Right atrium auricular region (tissue), 2 donors: ENCODE measurements around the gene MAN2A2. TPM values are rescaled to one million over a fixed set of nuclear protein-coding genes. Genes with fewer than 3 reads are reported as not detected.
A peak's percentile ranks its signal among the peaks of the same experiment; 100 is the strongest.

Experiments used
- DNase-seq: peaks from one replicate; pipeline ENCODE4 v3.0.0-alpha.2; 2019; ENCODE audit warnings: low spot score
- H3K27ac ChIP-seq, 2 donors: fragments of 200-600 bp; sonication (generic); 1 replicate in 1 of 2; 2 replicates in 1 of 2; pipeline ENCODE4 v1.5.1; 2016 to 2019
- H3K27me3 ChIP-seq, 2 donors: fragments of 200-600 bp; sonication (generic); one replicate each; pipeline versions ENCODE4 v1.5.1 to v1.6.0; 2017 to 2019
- H3K36me3 ChIP-seq: fragments of 200-600 bp; sonication (generic); one replicate; pipeline ENCODE4 v1.5.1; 2016
- H3K4me1 ChIP-seq, 2 donors: fragments of 200-600 bp; sonication (generic); one replicate each; pipeline versions ENCODE4 v1.5.1 to v1.6.0; 2017 to 2019
- H3K4me3 ChIP-seq, 2 donors: fragments of 200-600 bp; sonication (generic); 1 replicate in 1 of 2; 2 replicates in 1 of 2; pipeline ENCODE4 v1.5.1; 2017 to 2019; ENCODE audit warnings: mild to moderate bottlenecking in 1 of 2, moderate library complexity in 1 of 2
- H3K9me3 ChIP-seq, 2 donors: fragments of 200-600 bp; sonication (generic); one replicate each; pipeline ENCODE4 v1.5.1; 2019
- CTCF ChIP-seq, 2 donors: fragments of 200-600 bp; sonication (generic); IDR thresholded peaks; one replicate each; pipeline ENCODE4 v1.5.1; 2019; ENCODE audit warnings: antibody characterized with exemption in 2 of 2
- total RNA-seq, 2 donors: library from RNA; depleted of rRNA; stranded (reverse); fragments of >200 nt; gene quantifications; one replicate each; pipeline ENCODE4 v1.1.0, GENCODE V29; 2016

The MAN2A2 gene
- total RNA-seq, 2 donors from 2014 or later = 41.7 to 42.3 TPM

GRCh38 chr15:90903733-90904536 lies 833 bp downstream of the MAN2A2 start:
- no peak for TF ChIP-seq CTCF (IDR thresholded peaks at IDR 0.05)
- no peak for DNase-seq

GRCh38 chr15:90904746-90905145 lies 1.6 kb downstream of the MAN2A2 start:
- H3K9me3 ChIP-seq = no peaks in the 10 kb centered on the region
- no peak overlapping the region for H3K4me3 ChIP-seq
- H3K36me3 ChIP-seq = peaks cover 46% of the 10 kb centered on the region
- no peak overlapping the region for H3K27ac ChIP-seq
- no peaks in the 10 kb centered on the region for H3K27me3 ChIP-seq
- H3K4me1 ChIP-seq = peaks cover 0 to 50% of the 10 kb centered on the region in 2 donors
- no peak for DNase-seq
- no peak for TF ChIP-seq CTCF (IDR thresholded peaks at IDR 0.05)

More at GRCh38 chr15:90903733-90904536, 833 bp downstream of the MAN2A2 start:
- H3K4me1 ChIP-seq = peaks cover 0 to 47% of the 10 kb centered on the region in 2 donors
- no peaks in the 10 kb centered on the region for H3K27me3 ChIP-seq
- H3K36me3 ChIP-seq = peaks cover 38% of the 10 kb centered on the region
- H3K4me3 ChIP-seq = peak overlapping the region; percentile 82 to 87
- H3K27ac ChIP-seq = peak overlapping the region; percentile 92
- H3K9me3 ChIP-seq = no peaks in the 10 kb centered on the region

GRCh38 chr15:90905306-90906180 lies 2.4 kb downstream of the MAN2A2 start:
- Histone ChIP-seq H3K9me3 (no peaks in the 10 kb centered on the region), H3K27ac (no peak overlapping the region), H3K36me3 (peaks cover 54% of the 10 kb centered on the region), H3K27me3 (no peaks in the 10 kb centered on the region), H3K4me1 (peaks cover 0 to 50% of the 10 kb centered on the region in 2 donors), H3K4me3 (no peak overlapping the region)
- TF ChIP-seq CTCF (IDR thresholded peaks at IDR 0.05) = no peak
- no peak for DNase-seq

- Histone ChIP-seq H3K4me3 (no peak overlapping the region), H3K36me3 (peaks cover 62% of the 10 kb centered on the region), H3K9me3 (no peaks in the 10 kb centered on the region), H3K27ac (peak overlapping the region; percentile 70 to 91), H3K27me3 (no peaks in the 10 kb centered on the region), H3K4me1 (peaks cover 0 to 50% of the 10 kb centered on the region in 2 donors)
- no peak for TF ChIP-seq CTCF (IDR thresholded peaks at IDR 0.05)
- DNase-seq = no peak
Measured at GRCh38 chr15:90906181-90906849, 3.2 kb downstream of the MAN2A2 start.

- H3K27ac ChIP-seq = peak overlapping the region; percentile 70 to 91
- peaks cover 70% of the 10 kb centered on the region for H3K36me3 ChIP-seq
- no peak overlapping the region for H3K4me3 ChIP-seq
- no peaks in the 10 kb centered on the region for H3K9me3 ChIP-seq
- H3K4me1 ChIP-seq = peaks cover 0 to 43% of the 10 kb centered on the region in 2 donors
- no peak for DNase-seq
- TF ChIP-seq CTCF (IDR thresholded peaks at IDR 0.05) = no peak
- no peaks in the 10 kb centered on the region for H3K27me3 ChIP-seq
Measured at GRCh38 chr15:90907051-90907660, 4.1 kb downstream of the MAN2A2 start.
